Hepatocyte (in vitro differentiated cells): ENCODE measurements around the gene CORO1C.

Source experiments
- EZH2 ChIP-seq: fragments of 200-600 bp; sonication (generic); IDR thresholded peaks from 2 replicates; pipeline ENCODE4 v1.6.1; 2016; ENCODE audit warnings: antibody characterized with exemption, mild to moderate bottlenecking, borderline replicate concordance
- EZH2phosphoT487 ChIP-seq: fragments of 200-600 bp; sonication (generic); IDR thresholded peaks from one replicate; pipeline ENCODE4 v1.6.1; 2018; ENCODE audit warnings: antibody characterized with exemption, mild to moderate bottlenecking, low read depth, moderate library complexity; ENCODE audit not compliant: unreplicated experiment, severe bottlenecking
- TF ChIP-seq, protein P1 (sequence below): fragments of 200-600 bp; sonication (generic); IDR thresholded peaks from 2 replicates; pipeline ENCODE4 v1.5.1; 2016; ENCODE audit warnings: antibody characterized with exemption, mild to moderate bottlenecking; ENCODE audit not compliant: poor library complexity

DNA sequence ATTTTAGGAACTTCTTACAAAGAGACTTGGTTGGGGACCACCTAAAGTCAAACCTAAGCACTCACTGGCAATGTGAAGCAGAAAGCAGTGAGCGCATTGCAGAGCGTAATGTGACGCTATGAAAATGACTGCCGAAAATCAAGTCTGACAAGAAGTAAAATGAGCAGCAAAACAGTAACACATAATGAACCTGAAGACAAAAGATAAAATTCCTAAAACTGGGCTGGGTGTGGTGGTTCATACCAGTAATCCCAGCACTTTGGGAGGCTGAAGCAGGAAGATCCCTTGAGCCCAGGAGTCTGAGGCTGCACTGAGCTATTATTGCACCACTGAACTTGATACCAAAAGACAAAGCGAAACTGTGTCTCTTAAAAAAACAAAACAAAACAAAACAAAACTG, 16.5 kb downstream of the CORO1C start:
- TF ChIP-seq EZH2 (no peak), EZH2phosphoT487 (no peak)
- TF ChIP-seq, protein P1, sequence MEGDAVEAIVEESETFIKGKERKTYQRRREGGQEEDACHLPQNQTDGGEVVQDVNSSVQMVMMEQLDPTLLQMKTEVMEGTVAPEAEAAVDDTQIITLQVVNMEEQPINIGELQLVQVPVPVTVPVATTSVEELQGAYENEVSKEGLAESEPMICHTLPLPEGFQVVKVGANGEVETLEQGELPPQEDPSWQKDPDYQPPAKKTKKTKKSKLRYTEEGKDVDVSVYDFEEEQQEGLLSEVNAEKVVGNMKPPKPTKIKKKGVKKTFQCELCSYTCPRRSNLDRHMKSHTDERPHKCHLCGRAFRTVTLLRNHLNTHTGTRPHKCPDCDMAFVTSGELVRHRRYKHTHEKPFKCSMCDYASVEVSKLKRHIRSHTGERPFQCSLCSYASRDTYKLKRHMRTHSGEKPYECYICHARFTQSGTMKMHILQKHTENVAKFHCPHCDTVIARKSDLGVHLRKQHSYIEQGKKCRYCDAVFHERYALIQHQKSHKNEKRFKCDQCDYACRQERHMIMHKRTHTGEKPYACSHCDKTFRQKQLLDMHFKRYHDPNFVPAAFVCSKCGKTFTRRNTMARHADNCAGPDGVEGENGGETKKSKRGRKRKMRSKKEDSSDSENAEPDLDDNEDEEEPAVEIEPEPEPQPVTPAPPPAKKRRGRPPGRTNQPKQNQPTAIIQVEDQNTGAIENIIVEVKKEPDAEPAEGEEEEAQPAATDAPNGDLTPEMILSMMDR, result no peak
